ENCODE measurements around the gene PTPRO. TPM values are rescaled to one million over a fixed set of nuclear protein-coding genes. Genes with fewer than 3 reads are reported as not detected.

PTPRO gene
- total RNA-seq, 4 donors from 2014 or later = 0.26 to 0.81 (median 0.51) TPM

DNA sequence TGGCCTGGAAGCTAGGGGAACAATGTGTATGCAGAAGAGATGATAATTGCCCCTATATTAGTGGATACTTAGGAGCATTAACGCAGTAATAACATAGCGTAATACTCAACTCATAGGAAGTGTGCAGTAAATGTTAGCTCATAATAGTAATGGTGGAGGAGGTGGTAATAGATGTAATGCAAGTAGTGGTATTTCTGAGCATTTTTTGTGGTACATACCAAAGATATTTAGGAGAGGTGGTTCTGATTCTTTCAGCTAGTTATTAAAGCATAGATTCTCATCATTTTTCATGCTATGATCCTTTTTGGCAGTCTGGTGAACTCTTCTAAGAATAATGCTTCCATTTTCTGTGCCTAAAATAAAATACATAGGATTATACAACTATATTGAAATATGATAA is 233.1 kb downstream of the PTPRO start:
- DNase-seq (ENCODE audit: low spot score in 2 of 2) = no peak
- Histone ChIP-seq H3K36me3 (no peaks in the 10 kb centered on the region), H3K27ac (no peak overlapping the region), H3K9me3 (no peaks in the 10 kb centered on the region), H3K4me3 (no peak overlapping the region), H3K27me3 (no peaks in the 10 kb centered on the region), H3K4me1 (no peaks in the 10 kb centered on the region)
- TF ChIP-seq EP300 (IDR thresholded peaks at IDR 0.05) (no peak), POLR2A (IDR thresholded peaks at IDR 0.05) (no peak), POLR2AphosphoS5 (IDR thresholded peaks at IDR 0.05) (no peak)
- TF ChIP-seq, protein P1, sequence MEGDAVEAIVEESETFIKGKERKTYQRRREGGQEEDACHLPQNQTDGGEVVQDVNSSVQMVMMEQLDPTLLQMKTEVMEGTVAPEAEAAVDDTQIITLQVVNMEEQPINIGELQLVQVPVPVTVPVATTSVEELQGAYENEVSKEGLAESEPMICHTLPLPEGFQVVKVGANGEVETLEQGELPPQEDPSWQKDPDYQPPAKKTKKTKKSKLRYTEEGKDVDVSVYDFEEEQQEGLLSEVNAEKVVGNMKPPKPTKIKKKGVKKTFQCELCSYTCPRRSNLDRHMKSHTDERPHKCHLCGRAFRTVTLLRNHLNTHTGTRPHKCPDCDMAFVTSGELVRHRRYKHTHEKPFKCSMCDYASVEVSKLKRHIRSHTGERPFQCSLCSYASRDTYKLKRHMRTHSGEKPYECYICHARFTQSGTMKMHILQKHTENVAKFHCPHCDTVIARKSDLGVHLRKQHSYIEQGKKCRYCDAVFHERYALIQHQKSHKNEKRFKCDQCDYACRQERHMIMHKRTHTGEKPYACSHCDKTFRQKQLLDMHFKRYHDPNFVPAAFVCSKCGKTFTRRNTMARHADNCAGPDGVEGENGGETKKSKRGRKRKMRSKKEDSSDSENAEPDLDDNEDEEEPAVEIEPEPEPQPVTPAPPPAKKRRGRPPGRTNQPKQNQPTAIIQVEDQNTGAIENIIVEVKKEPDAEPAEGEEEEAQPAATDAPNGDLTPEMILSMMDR (IDR thresholded peaks at IDR 0.05) = no peak
- WGBS = 91% methylated on average over 2 of the region's 2 CpGs

GRCh38 chr12:15556411-15557102 is 234.2 kb downstream of the PTPRO start:
- H3K36me3 ChIP-seq = no peaks in the 10 kb centered on the region
- no peak overlapping the region for H3K27ac ChIP-seq
- DNase-seq (ENCODE audit: low spot score in 2 of 2) = no peak
- H3K4me1 ChIP-seq = no peaks in the 10 kb centered on the region
- no peak overlapping the region for H3K4me3 ChIP-seq
- 77% methylated on average over 5 of the region's 5 CpGs for WGBS
- TF ChIP-seq, protein P1 (IDR thresholded peaks at IDR 0.05) = no peak
- no peak for TF ChIP-seq EP300 (IDR thresholded peaks at IDR 0.05)
- TF ChIP-seq POLR2A (IDR thresholded peaks at IDR 0.05) = no peak
- TF ChIP-seq POLR2AphosphoS5 (IDR thresholded peaks at IDR 0.05) = no peak
- H3K27me3 ChIP-seq = no peaks in the 10 kb centered on the region
- H3K9me3 ChIP-seq = no peaks in the 10 kb centered on the region

DNA sequence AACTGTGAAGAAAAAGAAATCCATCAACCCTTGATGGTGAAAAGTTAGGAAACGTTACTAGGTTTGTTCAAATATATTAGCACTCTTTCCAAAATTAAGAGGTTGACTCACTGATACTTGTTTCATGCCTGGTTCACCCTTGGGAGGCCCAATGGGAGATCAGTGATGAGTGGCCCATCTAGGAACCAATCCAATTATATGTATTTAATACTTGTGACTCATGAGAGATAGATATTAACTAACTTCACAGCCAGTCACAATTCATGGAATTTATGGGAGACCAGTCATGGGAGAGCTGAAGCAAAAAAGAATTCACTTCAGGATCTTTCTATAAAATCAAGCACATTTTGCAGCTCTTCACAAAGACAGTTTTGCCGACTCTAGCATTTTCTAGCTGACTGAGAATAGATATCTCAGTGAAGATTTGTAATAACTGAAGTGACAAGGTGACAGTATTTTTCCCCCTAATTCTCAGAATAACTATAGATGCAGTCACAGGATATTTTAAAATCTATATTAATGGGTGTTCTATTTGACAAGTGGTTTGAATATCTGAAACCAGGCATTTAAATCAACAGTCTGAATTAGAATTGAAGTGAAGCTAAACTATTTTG is 236.7 kb downstream of the PTPRO start:
- no peak for DNase-seq (ENCODE audit: low spot score in 2 of 2)
- Histone ChIP-seq H3K36me3 (no peaks in the 10 kb centered on the region), H3K4me3 (no peak overlapping the region), H3K9me3 (no peaks in the 10 kb centered on the region), H3K27me3 (no peaks in the 10 kb centered on the region), H3K4me1 (peaks cover 13% of the 10 kb centered on the region), H3K27ac (no peak overlapping the region)
- TF ChIP-seq POLR2AphosphoS5 (IDR thresholded peaks at IDR 0.05) (no peak), EP300 (IDR thresholded peaks at IDR 0.05) (no peak), POLR2A (IDR thresholded peaks at IDR 0.05) (no peak)
- TF ChIP-seq, protein P1 (IDR thresholded peaks at IDR 0.05) = no peak
- WGBS = 67% methylated on average over 2 of the region's 2 CpGs

DNA sequence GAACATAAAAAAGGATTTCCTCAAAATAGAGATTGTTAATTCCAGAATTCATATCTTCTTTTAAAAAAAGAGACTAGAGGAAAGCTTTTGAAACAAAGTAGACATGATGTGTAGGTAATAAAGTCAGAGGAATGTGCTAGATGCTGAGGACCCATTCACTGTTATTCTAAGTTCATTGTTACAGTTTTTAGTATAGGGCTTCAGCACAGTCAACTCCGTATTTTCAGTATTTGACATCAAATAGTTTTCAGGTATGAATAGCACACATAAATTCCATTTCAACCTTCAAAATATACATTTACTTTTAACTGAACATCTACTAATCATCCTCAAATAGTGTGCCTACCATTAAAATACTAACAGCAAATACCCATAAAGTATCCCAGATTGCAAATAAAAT is 239.1 kb downstream of the PTPRO start:
- H3K27ac ChIP-seq = no peak overlapping the region
- no peaks in the 10 kb centered on the region for H3K27me3 ChIP-seq
- H3K36me3 ChIP-seq = no peaks in the 10 kb centered on the region
- 92% methylated on average over 1 of the region's 1 CpG for WGBS
- H3K4me1 ChIP-seq = peaks cover 17% of the 10 kb centered on the region
- no peak overlapping the region for H3K4me3 ChIP-seq
- H3K9me3 ChIP-seq = no peaks in the 10 kb centered on the region
- TF ChIP-seq POLR2AphosphoS5 (IDR thresholded peaks at IDR 0.05) (no peak), EP300 (IDR thresholded peaks at IDR 0.05) (no peak), POLR2A (IDR thresholded peaks at IDR 0.05) (no peak)
- TF ChIP-seq, protein P1 (IDR thresholded peaks at IDR 0.05) = no peak
- DNase-seq (ENCODE audit: low spot score in 2 of 2) = no peak

DNA sequence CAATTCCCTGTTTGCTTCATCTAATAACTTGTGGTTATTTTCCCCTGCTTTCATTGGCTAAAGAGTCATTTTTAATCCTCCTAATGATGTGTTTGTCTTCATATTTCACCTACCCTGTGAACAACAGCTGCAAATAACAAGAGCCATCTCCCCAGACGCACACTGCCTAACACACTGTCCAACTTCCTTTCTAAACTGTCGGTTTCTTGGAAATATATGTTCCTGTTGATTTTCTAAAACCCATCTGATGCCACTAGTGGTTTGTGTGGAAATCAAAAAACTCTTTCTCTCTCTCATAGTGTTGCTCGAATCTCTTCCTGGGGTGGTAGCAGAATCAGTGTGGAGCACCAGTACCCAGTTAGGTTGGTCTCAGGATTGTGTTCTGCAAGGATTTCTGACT is 240.0 kb downstream of the PTPRO start:
- no peaks in the 10 kb centered on the region for H3K36me3 ChIP-seq
- DNase-seq (ENCODE audit: low spot score in 2 of 2) = no peak
- no peaks in the 10 kb centered on the region for H3K27me3 ChIP-seq
- WGBS = 50% methylated on average over 3 of the region's 3 CpGs
- no peak overlapping the region for H3K27ac ChIP-seq
- TF ChIP-seq POLR2A (IDR thresholded peaks at IDR 0.05) = no peak
- TF ChIP-seq POLR2AphosphoS5 (IDR thresholded peaks at IDR 0.05) = no peak
- TF ChIP-seq, protein P1 (IDR thresholded peaks at IDR 0.05) = no peak
- TF ChIP-seq EP300 (IDR thresholded peaks at IDR 0.05) = no peak
- peaks cover 17% of the 10 kb centered on the region for H3K4me1 ChIP-seq
- no peak overlapping the region for H3K4me3 ChIP-seq
- no peaks in the 10 kb centered on the region for H3K9me3 ChIP-seq
